H9 (cell line): ENCODE results near the gene IMMP2L. TPM values are rescaled to one million over a fixed set of nuclear protein-coding genes. Genes with fewer than 3 reads are reported as not detected.
A peak's percentile ranks its signal among the peaks of the same experiment; 100 is the strongest.

Source experiments
- DNase-seq: peaks from one replicate; pipeline ENCODE4 v3.0.0-alpha.2; 2017
- H2AFZ ChIP-seq: one replicate; pipeline ENCODE4 v1.6.1; 2013; ENCODE audit warnings: mild to moderate bottlenecking, low read length, control low read depth, moderate library complexity
- H2AK5ac ChIP-seq: 2 replicates; pipeline ENCODE4 v1.6.1; 2013; ENCODE audit warnings: low read length, control low read depth, mixed read lengths; ENCODE audit not compliant: insufficient read length
- H2BK120ac ChIP-seq: one replicate; pipeline ENCODE4 v1.6.1; 2013; ENCODE audit warnings: low read depth, mild to moderate bottlenecking, low read length, control low read depth, inconsistent platforms; ENCODE audit not compliant: poor library complexity, severe bottlenecking
- H2BK12ac ChIP-seq: 2 replicates; pipeline ENCODE4 v1.6.1; 2013; ENCODE audit warnings: low read length, control low read depth, mixed read lengths, low read depth; ENCODE audit not compliant: insufficient read length
- H2BK15ac ChIP-seq: 2 replicates; pipeline ENCODE4 v1.6.1; 2013; ENCODE audit warnings: low read depth, low read length, control low read depth
- H2BK20ac ChIP-seq: one replicate; pipeline ENCODE4 v1.6.1; 2013; ENCODE audit warnings: low read depth, mild to moderate bottlenecking, low read length, control low read depth, inconsistent platforms; ENCODE audit not compliant: poor library complexity, severe bottlenecking
- H2BK5ac ChIP-seq: 2 replicates; pipeline ENCODE4 v1.6.1; 2013; ENCODE audit warnings: low read length, control low read depth, mixed read lengths; ENCODE audit not compliant: insufficient read length
- H3K14ac ChIP-seq: 2 replicates; pipeline ENCODE4 v1.6.1; 2013; ENCODE audit warnings: low read length, control low read depth; ENCODE audit not compliant: insufficient read depth
- H3K18ac ChIP-seq: 2 replicates; pipeline ENCODE4 v1.6.1; 2013; ENCODE audit warnings: low read depth, mild to moderate bottlenecking, mixed read lengths, low read length, control low read depth; ENCODE audit not compliant: insufficient read length
- H3K23ac ChIP-seq: 2 replicates; pipeline ENCODE4 v1.6.1; 2013; ENCODE audit warnings: low read length, control low read depth, mixed read lengths, low read depth; ENCODE audit not compliant: insufficient read length
- H3K23me2 ChIP-seq: 2 replicates; pipeline ENCODE4 v1.6.1; 2013; ENCODE audit warnings: low read depth, mild to moderate bottlenecking, mixed read lengths, low read length, control low read depth; ENCODE audit not compliant: insufficient read length, poor library complexity, severe bottlenecking
- H3K27ac ChIP-seq: 2 replicates; pipeline ENCODE4 v1.5.1; 2013; ENCODE audit warnings: low read length, control low read depth, mixed read lengths, low read depth; ENCODE audit not compliant: insufficient read length
- H3K27me3 ChIP-seq: 2 replicates; pipeline ENCODE4 v1.6.1; 2013; ENCODE audit warnings: low read length, control low read depth, inconsistent platforms; ENCODE audit not compliant: insufficient read depth
- H3K4ac ChIP-seq: 2 replicates; pipeline ENCODE4 v1.6.1; 2013; ENCODE audit warnings: low read depth, mild to moderate bottlenecking, control low read depth, inconsistent platforms, low read length, moderate library complexity
- H3K4me1 ChIP-seq: 2 replicates; pipeline ENCODE4 v1.6.1; 2013; ENCODE audit warnings: low read length, control low read depth, inconsistent platforms; ENCODE audit not compliant: insufficient read depth
- H3K4me2 ChIP-seq: 2 replicates; pipeline ENCODE4 v1.6.1; 2013; ENCODE audit warnings: low read length, control low read depth, mixed read lengths; ENCODE audit not compliant: insufficient read length, insufficient read depth
- H3K56ac ChIP-seq: 2 replicates; pipeline ENCODE4 v1.6.1; 2013; ENCODE audit warnings: low read depth, mild to moderate bottlenecking, mixed read lengths, low read length, control low read depth; ENCODE audit not compliant: insufficient read length
- H3K79me1 ChIP-seq: 2 replicates; pipeline ENCODE4 v1.6.1; 2013; ENCODE audit warnings: low read depth, mild to moderate bottlenecking, moderate library complexity, low read length, control low read depth, inconsistent platforms; ENCODE audit not compliant: insufficient read depth, poor library complexity, severe bottlenecking
- H3K79me2 ChIP-seq: 2 replicates; pipeline ENCODE4 v1.6.1; 2013; ENCODE audit warnings: low read length, control low read depth, inconsistent platforms; ENCODE audit not compliant: insufficient read depth
- H3K9ac ChIP-seq: 2 replicates; pipeline ENCODE4 v1.6.1; 2013; ENCODE audit warnings: low read length, control low read depth, mixed read lengths; ENCODE audit not compliant: insufficient read length; ENCODE audit errors: extremely low read depth
- H3K9me3 ChIP-seq: one replicate; pipeline ENCODE4 v1.6.1; 2013; ENCODE audit warnings: low read depth, low read length, inconsistent platforms; ENCODE audit not compliant: control insufficient read depth
- H3T11ph ChIP-seq: one replicate; pipeline ENCODE4 v1.6.1; 2013; ENCODE audit warnings: mild to moderate bottlenecking, low read length, control low read depth, inconsistent platforms
- H4K20me1 ChIP-seq: one replicate; pipeline ENCODE4 v1.6.1; 2013; ENCODE audit not compliant: control insufficient read depth, insufficient read length, insufficient read depth
- H4K5ac ChIP-seq: 2 replicates; pipeline ENCODE4 v1.6.1; 2013; ENCODE audit warnings: low read depth, mild to moderate bottlenecking, mixed read lengths, low read length, control low read depth; ENCODE audit not compliant: insufficient read length
- H4K8ac ChIP-seq: replicated peaks from 2 replicates; pipeline ENCODE4 v1.6.1; 2013; ENCODE audit warnings: low read length, control low read depth, mixed read lengths, low read depth; ENCODE audit not compliant: insufficient read length
- H4K91ac ChIP-seq: 2 replicates; pipeline ENCODE4 v1.6.1; 2013; ENCODE audit warnings: low read depth, mild to moderate bottlenecking, moderate library complexity, mixed read lengths, low read length, control low read depth; ENCODE audit not compliant: insufficient read length
- H3K27ac Mint-ChIP-seq, 3 experiments: 2 replicates in 2 of 3; 3 replicates in 1 of 3; pipeline ENCODE4 v1.8.0; 2020 to 2021; ENCODE audit warnings: mixed read lengths in 3 of 3, mild to moderate bottlenecking in 1 of 3, moderate library complexity in 1 of 3
- H3K27me3 Mint-ChIP-seq: 2 replicates; pipeline ENCODE4 v1.8.0; 2021; ENCODE audit warnings: low read depth, mild to moderate bottlenecking, moderate library complexity, mixed read lengths
- H3K36me3 Mint-ChIP-seq, 3 experiments: 2 replicates in 2 of 3; 3 replicates in 1 of 3; pipeline ENCODE4 v1.8.0; 2020 to 2021; ENCODE audit warnings: low read depth in 3 of 3, mixed read lengths in 3 of 3; ENCODE audit not compliant: insufficient read depth in 1 of 3
- H3K4me1 Mint-ChIP-seq, 2 experiments: 2 replicates each; pipeline ENCODE4 v1.8.0; 2020; ENCODE audit warnings: mixed read lengths in 2 of 2
- H3K4me3 Mint-ChIP-seq, 2 experiments: 2 replicates in 1 of 2; 3 replicates in 1 of 2; pipeline ENCODE4 v1.8.0; 2020 to 2021; ENCODE audit warnings: mild to moderate bottlenecking in 2 of 2, mixed read lengths in 2 of 2, moderate library complexity in 1 of 2
- H3K9me3 Mint-ChIP-seq, 2 experiments: 2 replicates in 1 of 2; 3 replicates in 1 of 2; pipeline ENCODE4 v1.8.0; 2020; ENCODE audit warnings: mild to moderate bottlenecking in 2 of 2, mixed read lengths in 2 of 2, moderate library complexity in 1 of 2
- WGBS: extraction: QIAGEN DNeasy Blood & Tissue Kit; methylation state at CpG from one replicate; pipeline ENCODE4 v1.1.7; 2013; ENCODE audit warnings: missing lambda C conversion rate, low lambda C conversion rate, mixed read lengths; ENCODE audit not compliant: insufficient read length; ENCODE audit errors: extremely low coverage; 5-methylcytosine and 5-hydroxymethylcytosine counted together
- total RNA-seq: library from RNA; stranded (reverse); gene quantifications from 2 replicates; pipeline ENCODE4 v1.2.1, GENCODE V29; 2021
- TF ChIP-seq, protein P1 (sequence below): fragments of 200-600 bp; sonication (generic); conservative IDR thresholded peaks from 3 replicates; pipeline ENCODE4 v1.8.0; 2021; ENCODE audit warnings: antibody characterized with exemption, mild to moderate bottlenecking

Gene IMMP2L
- total RNA-seq, 1 experiment from 2014 or later, result 14.7 TPM

DNA sequence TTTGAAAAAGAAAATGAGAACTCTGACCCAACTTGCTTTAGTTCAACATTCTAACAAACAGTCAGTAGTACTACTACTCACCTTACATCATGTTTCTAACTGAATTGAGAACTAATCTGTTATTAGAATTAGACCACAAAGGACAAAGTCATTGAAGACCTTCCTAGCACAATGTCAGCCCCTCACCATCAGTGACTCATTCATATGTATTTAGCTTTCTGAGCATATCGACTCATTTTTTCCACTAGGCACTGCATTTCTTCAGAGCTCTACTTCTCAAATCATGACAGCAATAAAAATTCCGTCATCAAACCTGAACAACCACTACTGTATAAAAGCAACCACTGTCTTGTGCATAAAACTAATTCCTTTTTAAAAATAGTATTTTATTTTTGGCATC, 475.8 kb downstream of the IMMP2L start:
- DNase-seq, result no peak
- Mint-ChIP-seq H3K27ac (no peak overlapping the region), H3K4me3 (no peak overlapping the region), H3K9me3 (no peaks in the 10 kb centered on the region; a peak in 1 of 5 replicates), H3K36me3 (peaks cover 0 to 2% (median 0%) of the 10 kb centered on the region in 3 experiments; a peak in 1 of 7 replicates), H3K4me1 (peaks cover 29 to 34% of the 10 kb centered on the region in 2 experiments), H3K27me3 (no peaks in the 10 kb centered on the region)
- H2BK12ac ChIP-seq, result no peak overlapping the region
- no peak overlapping the region for H2AK5ac ChIP-seq
- H2BK120ac ChIP-seq, result no peak overlapping the region
- TF ChIP-seq, protein P1, sequence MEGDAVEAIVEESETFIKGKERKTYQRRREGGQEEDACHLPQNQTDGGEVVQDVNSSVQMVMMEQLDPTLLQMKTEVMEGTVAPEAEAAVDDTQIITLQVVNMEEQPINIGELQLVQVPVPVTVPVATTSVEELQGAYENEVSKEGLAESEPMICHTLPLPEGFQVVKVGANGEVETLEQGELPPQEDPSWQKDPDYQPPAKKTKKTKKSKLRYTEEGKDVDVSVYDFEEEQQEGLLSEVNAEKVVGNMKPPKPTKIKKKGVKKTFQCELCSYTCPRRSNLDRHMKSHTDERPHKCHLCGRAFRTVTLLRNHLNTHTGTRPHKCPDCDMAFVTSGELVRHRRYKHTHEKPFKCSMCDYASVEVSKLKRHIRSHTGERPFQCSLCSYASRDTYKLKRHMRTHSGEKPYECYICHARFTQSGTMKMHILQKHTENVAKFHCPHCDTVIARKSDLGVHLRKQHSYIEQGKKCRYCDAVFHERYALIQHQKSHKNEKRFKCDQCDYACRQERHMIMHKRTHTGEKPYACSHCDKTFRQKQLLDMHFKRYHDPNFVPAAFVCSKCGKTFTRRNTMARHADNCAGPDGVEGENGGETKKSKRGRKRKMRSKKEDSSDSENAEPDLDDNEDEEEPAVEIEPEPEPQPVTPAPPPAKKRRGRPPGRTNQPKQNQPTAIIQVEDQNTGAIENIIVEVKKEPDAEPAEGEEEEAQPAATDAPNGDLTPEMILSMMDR, result no peak
- no peaks in the 10 kb centered on the region for H3K27me3 ChIP-seq
- no peaks in the 10 kb centered on the region for H3K9me3 ChIP-seq
- no peaks in the 10 kb centered on the region for H3K23me2 ChIP-seq
- no peak overlapping the region for H3K27ac ChIP-seq
- H3K14ac ChIP-seq, result no peak overlapping the region
- H4K5ac ChIP-seq, result no peak overlapping the region
- no peak overlapping the region for H3K4ac ChIP-seq
- H4K91ac ChIP-seq, result no peak overlapping the region
- H3K4me2 ChIP-seq, result no peak overlapping the region
- H4K20me1 ChIP-seq, result no peaks in the 10 kb centered on the region
- H3K79me2 ChIP-seq, result no peaks in the 10 kb centered on the region
- H3K18ac ChIP-seq, result no peak overlapping the region
- H3T11ph ChIP-seq, result no peak overlapping the region
- no peak overlapping the region for H2BK20ac ChIP-seq
- peaks cover 7% of the 10 kb centered on the region for H3K4me1 ChIP-seq
- no CpG with 5 or more reads among the region's 2 CpGs for WGBS
- H2BK15ac ChIP-seq, result no peak overlapping the region
- no peak overlapping the region for H3K56ac ChIP-seq
- no peak overlapping the region for H4K8ac ChIP-seq
- no peak overlapping the region for H2AFZ ChIP-seq
- H3K79me1 ChIP-seq, result no peaks in the 10 kb centered on the region
- H3K9ac ChIP-seq, result no peak overlapping the region
- peak overlapping the region; percentile 49 for H3K23ac ChIP-seq
- no peak overlapping the region for H2BK5ac ChIP-seq
